Subcutaneous abdominal adipose tissue (tissue), 5 donors: ENCODE data around the gene BCL2.

ENCODE experiments used
- H3K27ac ChIP-seq: one replicate; pipeline ENCODE4 v1.7.0; 2013; ENCODE audit warnings: low read depth, mild to moderate bottlenecking, inconsistent platforms, low read length, moderate library complexity
- H3K27me3 ChIP-seq, 5 donors: one replicate each; pipeline ENCODE4 v1.7.0; 2013; ENCODE audit warnings: low read length in 5 of 5, inconsistent platforms in 1 of 5; ENCODE audit not compliant: control insufficient read depth in 5 of 5, insufficient read depth in 4 of 5
- H3K36me3 ChIP-seq, 5 donors: one replicate each; pipeline ENCODE4 v1.7.0; 2013; ENCODE audit warnings: low read length in 5 of 5; ENCODE audit not compliant: control insufficient read depth in 5 of 5, insufficient read depth in 5 of 5
- H3K4me1 ChIP-seq, 5 donors: one replicate each; pipeline ENCODE4 v1.7.0; 2013; ENCODE audit warnings: low read length in 5 of 5, mild to moderate bottlenecking in 3 of 5, moderate library complexity in 1 of 5; ENCODE audit not compliant: control insufficient read depth in 5 of 5, insufficient read depth in 5 of 5
- H3K4me3 ChIP-seq, 5 donors: one replicate each; pipeline ENCODE4 v1.7.0; 2013; ENCODE audit warnings: low read length in 5 of 5, low read depth in 1 of 5
- H3K9ac ChIP-seq, 5 donors: one replicate each; pipeline ENCODE4 v1.7.0; 2013; ENCODE audit warnings: low read length in 5 of 5, mild to moderate bottlenecking in 4 of 5, moderate library complexity in 3 of 5
- H3K9me3 ChIP-seq, 5 donors: one replicate each; pipeline ENCODE4 v1.7.0; 2013; ENCODE audit warnings: low read length in 5 of 5; ENCODE audit not compliant: control insufficient read depth in 5 of 5
- donor health status: healthy.
- donor health status: healthy.
- donor health status: healthy.
- donor health status: healthy.
- donor health status: healthy.

Gene BCL2

DNA sequence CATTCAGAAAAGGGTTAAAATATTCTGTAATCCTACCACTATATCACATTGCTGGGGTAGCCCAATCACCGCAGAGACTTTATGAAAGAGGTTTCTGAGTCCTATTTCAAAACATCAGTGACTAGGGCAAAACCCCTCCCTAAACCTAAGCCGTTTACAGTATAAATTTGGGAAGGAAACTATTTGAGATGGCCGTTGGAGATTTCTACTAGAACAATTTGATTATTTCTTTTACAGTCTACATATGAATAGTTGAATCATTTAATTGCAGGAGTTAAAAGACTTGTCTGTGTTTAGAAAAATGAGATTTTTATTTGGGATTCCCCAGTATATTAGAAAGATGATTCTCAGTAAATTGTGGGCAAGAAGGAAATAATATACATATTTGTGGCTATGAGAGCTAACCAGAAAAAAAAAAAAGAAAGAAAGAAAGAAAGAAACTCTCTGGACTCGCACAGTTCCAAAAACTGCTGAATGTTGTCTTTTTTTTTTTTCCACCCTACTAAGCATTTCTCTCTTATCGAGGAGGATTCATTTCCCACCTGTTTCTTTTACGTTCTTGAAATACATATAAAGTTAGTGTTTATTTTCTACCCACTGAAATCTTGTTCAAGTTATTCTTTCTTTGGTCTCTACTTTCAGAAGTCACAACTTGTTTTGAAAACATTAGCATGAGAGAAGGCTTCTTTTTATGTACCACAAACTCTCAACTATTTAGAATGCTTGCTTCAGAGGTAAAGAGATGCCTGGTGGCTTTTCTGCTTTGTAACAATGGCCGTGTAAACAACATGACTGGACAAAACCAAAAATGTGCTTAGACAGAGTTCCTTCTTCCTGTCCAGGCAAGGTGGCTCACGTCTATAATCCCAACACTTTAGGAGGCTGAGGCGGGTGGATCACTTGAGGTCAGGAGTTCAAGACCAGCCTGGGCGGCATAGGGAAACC lies 65.9 kb downstream of the BCL2 start:
- Histone ChIP-seq H3K27ac (peak overlapping the region; percentile 75), H3K27me3 (no peaks in the 10 kb centered on the region), H3K9me3 (no peaks in the 10 kb centered on the region), H3K36me3 (no peaks in the 10 kb centered on the region), H3K4me3 (no peak overlapping the region), H3K9ac (no peak overlapping the region), H3K4me1 (peaks cover 0 to 21% (median 12%) of the 10 kb centered on the region in 5 donors)

DNA sequence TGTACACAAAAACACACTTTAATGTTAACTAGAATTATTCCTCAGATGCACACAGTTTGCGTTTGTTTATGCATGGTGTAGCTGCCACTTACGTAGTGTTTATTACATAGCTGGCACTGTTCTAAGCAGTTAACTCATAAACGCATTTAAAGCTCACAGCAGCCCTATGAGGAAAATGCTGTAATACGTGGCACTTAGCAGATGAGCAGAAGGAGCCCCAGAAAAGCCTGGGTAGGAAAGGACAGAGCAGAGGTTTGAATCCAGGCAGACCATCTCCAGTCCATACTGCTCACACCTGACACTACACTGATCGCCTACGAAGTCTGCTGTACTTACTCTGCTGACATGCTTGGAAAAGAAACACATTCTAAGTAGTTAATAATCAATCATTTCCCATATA lies 66.6 kb downstream of the BCL2 start:
- Histone ChIP-seq H3K27me3 (no peaks in the 10 kb centered on the region), H3K4me3 (no peak overlapping the region), H3K36me3 (no peaks in the 10 kb centered on the region), H3K9me3 (no peaks in the 10 kb centered on the region), H3K4me1 (peaks cover 0 to 23% (median 12%) of the 10 kb centered on the region in 5 donors), H3K9ac (no peak overlapping the region), H3K27ac (peak overlapping the region; percentile 75)

DNA sequence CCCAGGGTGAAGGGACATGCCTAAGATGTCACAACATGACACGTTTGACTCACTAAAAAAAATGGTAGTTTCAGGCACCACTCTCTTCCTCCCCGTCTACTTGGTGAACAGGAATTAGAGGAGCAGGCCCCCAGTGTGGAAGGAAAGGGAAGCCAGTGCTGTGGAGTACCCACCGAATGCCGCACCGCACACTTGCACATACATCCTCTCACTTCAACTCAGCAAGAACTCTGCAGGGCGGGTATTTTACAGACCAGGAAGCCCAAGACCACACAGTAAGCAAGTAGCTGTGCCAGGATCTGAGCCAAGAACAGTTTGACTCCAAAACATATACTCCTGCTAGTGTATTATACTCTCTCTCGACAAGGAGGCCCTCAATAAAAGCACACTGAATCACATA lies 69.8 kb downstream of the BCL2 start:
- Histone ChIP-seq H3K4me1 (peaks cover 0 to 33% (median 27%) of the 10 kb centered on the region in 5 donors), H3K27ac (no peak overlapping the region)

DNA sequence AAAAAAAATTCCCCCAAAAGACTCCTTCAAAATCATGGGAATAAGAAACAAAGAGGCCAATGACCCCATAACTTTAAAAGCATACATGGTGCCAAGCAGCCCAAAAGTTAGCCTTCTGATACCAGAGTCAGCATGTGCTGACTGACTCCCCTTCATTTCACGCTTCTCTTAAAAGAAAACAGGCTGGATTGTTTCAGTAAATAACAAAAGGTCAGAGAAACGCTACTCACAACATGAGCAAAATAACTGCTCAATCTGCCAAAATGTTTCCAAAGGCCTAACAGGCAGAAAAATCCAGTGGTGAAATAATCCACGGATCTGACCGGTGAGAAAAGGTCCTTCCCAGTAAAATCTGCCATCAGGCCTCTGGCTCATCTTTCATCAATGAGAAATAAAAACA lies 71.6 kb downstream of the BCL2 start:
- no peaks in the 10 kb centered on the region for H3K36me3 ChIP-seq
- peaks cover 0 to 30% (median 21%) of the 10 kb centered on the region in 5 donors for H3K4me1 ChIP-seq
- H3K9ac ChIP-seq = no peak overlapping the region
- H3K27ac ChIP-seq = peak overlapping the region; percentile 0
- no peaks in the 10 kb centered on the region for H3K27me3 ChIP-seq
- H3K4me3 ChIP-seq = no peak overlapping the region
- no peaks in the 10 kb centered on the region for H3K9me3 ChIP-seq

More for the DNA sequence above, 69.8 kb downstream of the BCL2 start:
- H3K27me3 ChIP-seq = no peaks in the 10 kb centered on the region
- H3K9me3 ChIP-seq = no peaks in the 10 kb centered on the region
- no peaks in the 10 kb centered on the region for H3K36me3 ChIP-seq
- H3K4me3 ChIP-seq = no peak overlapping the region
- no peak overlapping the region for H3K9ac ChIP-seq

GRCh38 chr18:63247506-63247905 lies 72.1 kb downstream of the BCL2 start:
- Histone ChIP-seq H3K27ac (peak overlapping the region; percentile 0), H3K9me3 (no peaks in the 10 kb centered on the region), H3K4me3 (no peak overlapping the region), H3K27me3 (no peaks in the 10 kb centered on the region), H3K9ac (no peak overlapping the region), H3K4me1 (peaks cover 0 to 26% (median 20%) of the 10 kb centered on the region in 5 donors), H3K36me3 (no peaks in the 10 kb centered on the region)

GRCh38 chr18:63245600-63245999 lies 74.0 kb downstream of the BCL2 start:
- H3K9me3 ChIP-seq = no peaks in the 10 kb centered on the region
- no peaks in the 10 kb centered on the region for H3K36me3 ChIP-seq
- H3K9ac ChIP-seq = peak overlapping the region in 1 of 5 donors; percentile 13
- H3K4me1 ChIP-seq = peaks cover 0 to 40% (median 28%) of the 10 kb centered on the region in 5 donors
- peak overlapping the region; percentile 70 for H3K27ac ChIP-seq
- no peak overlapping the region for H3K4me3 ChIP-seq
- no peaks in the 10 kb centered on the region for H3K27me3 ChIP-seq

DNA sequence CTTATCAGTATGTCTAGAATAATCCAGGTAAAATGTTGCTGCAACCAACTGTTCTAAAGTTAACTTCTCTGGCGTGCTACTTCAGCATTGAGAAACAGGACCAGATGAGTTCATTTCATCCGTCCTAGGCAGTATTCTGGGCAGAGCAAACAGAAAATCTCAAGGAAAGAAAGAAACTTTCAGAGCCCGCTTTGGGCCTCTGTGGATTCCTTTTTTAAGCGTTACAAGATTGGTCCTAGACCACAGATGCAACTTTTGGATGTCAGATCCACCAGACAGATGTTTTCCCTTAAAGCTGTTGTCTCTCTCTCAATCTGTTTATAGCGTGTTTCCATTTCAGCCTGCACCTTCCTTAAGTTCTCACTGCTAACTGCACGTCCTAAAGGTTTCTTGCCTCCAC lies 75.0 kb downstream of the BCL2 start:
- H3K27me3 ChIP-seq = no peaks in the 10 kb centered on the region

DNA sequence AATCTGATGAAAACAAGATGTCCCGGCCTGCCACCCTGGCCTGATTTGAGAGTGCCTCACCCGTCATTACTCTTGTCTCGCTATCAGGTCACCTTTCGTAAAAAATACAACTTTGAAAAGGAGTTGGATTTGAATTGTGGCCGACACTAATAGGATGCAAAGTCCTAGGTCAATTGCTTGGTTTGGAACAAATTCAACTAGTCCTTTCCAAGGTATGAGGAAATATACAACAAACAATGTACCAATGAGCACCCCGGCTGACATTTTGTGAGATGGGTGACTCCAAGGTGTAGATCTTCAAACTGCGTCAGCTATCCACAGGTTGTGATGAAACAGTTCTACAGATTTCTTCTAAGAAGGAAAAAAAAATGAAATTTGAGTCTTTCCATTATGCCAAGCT lies 77.8 kb downstream of the BCL2 start:
- H3K9ac ChIP-seq = no peak overlapping the region
- H3K4me1 ChIP-seq = peaks cover 2 to 66% (median 46%) of the 10 kb centered on the region in 5 donors
- no peaks in the 10 kb centered on the region for H3K36me3 ChIP-seq
- no peak overlapping the region for H3K4me3 ChIP-seq
- no peaks in the 10 kb centered on the region for H3K27me3 ChIP-seq
- H3K9me3 ChIP-seq = no peaks in the 10 kb centered on the region
- H3K27ac ChIP-seq = peak overlapping the region; percentile 91

More for the DNA sequence above, 75.0 kb downstream of the BCL2 start:
- Histone ChIP-seq H3K27ac (peak overlapping the region; percentile 62), H3K9me3 (no peaks in the 10 kb centered on the region), H3K4me3 (no peak overlapping the region), H3K9ac (no peak overlapping the region), H3K4me1 (peaks cover 0 to 50% (median 29%) of the 10 kb centered on the region in 5 donors), H3K36me3 (no peaks in the 10 kb centered on the region)

DNA sequence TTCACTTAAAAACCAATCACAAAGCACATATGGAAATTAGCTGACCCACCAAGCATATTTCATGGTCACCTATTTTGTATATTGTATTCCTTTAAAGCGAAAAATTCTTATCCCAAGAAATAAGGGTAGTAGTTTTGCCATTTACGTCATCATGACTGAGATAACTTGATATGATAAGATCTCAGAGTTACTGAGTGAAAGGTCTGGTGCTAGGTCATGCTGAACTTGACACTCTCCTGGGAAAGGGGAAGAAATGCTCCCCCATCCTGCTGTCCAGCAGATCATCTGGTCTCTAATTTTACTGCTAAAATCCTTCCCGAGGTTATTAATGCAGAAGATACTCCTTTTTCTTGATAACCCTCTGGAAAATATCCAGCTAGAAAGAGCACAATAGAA lies 78.3 kb downstream of the BCL2 start:
- Histone ChIP-seq H3K27ac (peak overlapping the region; percentile 91), H3K9ac (no peak overlapping the region), H3K9me3 (no peaks in the 10 kb centered on the region), H3K4me3 (no peak overlapping the region), H3K4me1 (peaks cover 2 to 70% (median 46%) of the 10 kb centered on the region in 5 donors), H3K36me3 (no peaks in the 10 kb centered on the region), H3K27me3 (no peaks in the 10 kb centered on the region)

DNA sequence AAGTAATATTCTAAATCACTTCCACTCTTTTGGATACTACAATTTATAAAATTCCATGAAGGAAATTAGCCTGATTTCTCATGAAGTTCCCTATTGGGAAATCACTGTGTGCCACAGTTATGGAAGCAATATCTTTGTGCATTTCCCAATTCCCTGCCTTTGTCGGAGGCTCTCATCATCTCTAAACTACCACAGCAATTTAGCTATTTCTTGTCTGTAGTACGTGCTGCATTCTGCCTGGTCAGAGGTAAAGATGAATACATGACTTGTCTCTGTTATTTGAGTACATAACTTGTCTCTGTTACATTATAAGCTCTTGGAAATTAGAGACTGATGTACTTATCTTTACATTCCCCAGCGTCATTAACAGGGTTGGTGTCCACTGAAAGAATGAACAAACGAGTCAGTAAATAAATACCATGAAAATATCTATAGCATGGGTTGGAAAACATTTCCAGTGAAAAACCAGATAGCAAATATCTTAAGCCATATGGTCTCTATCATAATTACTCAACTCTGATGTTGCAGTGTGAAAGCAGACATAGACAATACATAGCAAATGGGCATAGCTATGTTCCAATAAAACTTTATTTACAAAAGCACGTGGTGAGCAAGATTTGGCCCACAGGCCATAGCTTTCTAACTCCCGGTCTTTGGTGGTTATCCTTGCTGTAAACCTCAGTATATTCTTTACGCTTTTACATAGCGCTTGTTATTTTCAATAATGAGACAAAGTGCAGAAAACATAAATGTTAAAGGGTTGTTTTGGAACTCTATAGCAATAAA lies 78.8 kb downstream of the BCL2 start:
- peak overlapping the region in 1 of 5 donors; percentile 60 for H3K9ac ChIP-seq

More for the DNA sequence above, 78.8 kb downstream of the BCL2 start:
- H3K9me3 ChIP-seq = no peaks in the 10 kb centered on the region
- H3K36me3 ChIP-seq = no peaks in the 10 kb centered on the region
- no peak overlapping the region for H3K4me3 ChIP-seq
- H3K27me3 ChIP-seq = no peaks in the 10 kb centered on the region
- H3K4me1 ChIP-seq = peaks cover 2 to 66% (median 46%) of the 10 kb centered on the region in 5 donors
- peak overlapping the region; percentile 91 for H3K27ac ChIP-seq
